ENCODE data around the gene PPP1R14C.

The PPP1R14C gene

GRCh38 chr6:150233843-150234269, 91.0 kb downstream of the PPP1R14C start:
- ATAC-seq, result no peak
- TF ChIP-seq CSRNP3 (CRISPR knock-in tag; IDR thresholded peaks at IDR 0.05) (no peak), CSDC2 (CRISPR knock-in tag; IDR thresholded peaks at IDR 0.05) (no peak), POU6F1 (CRISPR knock-in tag; IDR thresholded peaks at IDR 0.05; ENCODE audit: borderline replicate concordance, low read depth) (no peak), TCF4 (CRISPR knock-in tag; IDR thresholded peaks at IDR 0.05; ENCODE audit: borderline replicate concordance) (no peak), GLIS3 (CRISPR knock-in tag; IDR thresholded peaks at IDR 0.05) (no peak), ZC3H10 (CRISPR knock-in tag; IDR thresholded peaks at IDR 0.05) (no peak), TSHZ2 (CRISPR knock-in tag; IDR thresholded peaks at IDR 0.05) (no peak), ZNF565 (CRISPR knock-in tag; conservative IDR thresholded peaks at IDR 0.05; ENCODE audit: low read depth) (no peak), RARB (CRISPR knock-in tag; IDR thresholded peaks at IDR 0.05) (no peak), CREB5 (CRISPR knock-in tag; IDR thresholded peaks at IDR 0.05; ENCODE audit: low read depth) (no peak), ESRRG (CRISPR knock-in tag; IDR thresholded peaks at IDR 0.05) (no peak)

GRCh38 chr6:150235218-150235617, 92.4 kb downstream of the PPP1R14C start:
- TF ChIP-seq RARB (CRISPR knock-in tag; IDR thresholded peaks at IDR 0.05) (no peak), CSDC2 (CRISPR knock-in tag; IDR thresholded peaks at IDR 0.05) (no peak), SNAI2 (CRISPR knock-in tag; IDR thresholded peaks at IDR 0.05) (no peak), PPARA (CRISPR knock-in tag; IDR thresholded peaks at IDR 0.05; ENCODE audit: borderline replicate concordance) (no peak), POU6F1 (CRISPR knock-in tag; IDR thresholded peaks at IDR 0.05; ENCODE audit: borderline replicate concordance, low read depth) (no peak), ARNTL (CRISPR knock-in tag; IDR thresholded peaks at IDR 0.05; ENCODE audit: borderline replicate concordance, low read depth) (no peak), OSR1 (CRISPR knock-in tag; IDR thresholded peaks at IDR 0.05) (no peak), CSRNP3 (CRISPR knock-in tag; IDR thresholded peaks at IDR 0.05) (no peak), ZC3H10 (CRISPR knock-in tag; IDR thresholded peaks at IDR 0.05) (no peak), ZNF70 (CRISPR knock-in tag; IDR thresholded peaks at IDR 0.05) (no peak), BACH2 (CRISPR knock-in tag; IDR thresholded peaks at IDR 0.05; ENCODE audit: borderline replicate concordance) (no peak), ISL1 (CRISPR knock-in tag; IDR thresholded peaks at IDR 0.05) (no peak)
- no peak for ATAC-seq

GRCh38 chr6:150236114-150236513, 93.3 kb downstream of the PPP1R14C start:
- ATAC-seq, result no peak
- TF ChIP-seq ZFP3 (CRISPR knock-in tag; IDR thresholded peaks at IDR 0.05) (no peak), CSRNP3 (CRISPR knock-in tag; IDR thresholded peaks at IDR 0.05) (no peak), CSDC2 (CRISPR knock-in tag; IDR thresholded peaks at IDR 0.05) (no peak), ZNF565 (CRISPR knock-in tag; conservative IDR thresholded peaks at IDR 0.05; ENCODE audit: low read depth) (no peak), ZNF70 (CRISPR knock-in tag; IDR thresholded peaks at IDR 0.05) (no peak), PPARA (CRISPR knock-in tag; IDR thresholded peaks at IDR 0.05; ENCODE audit: borderline replicate concordance) (no peak), TCF4 (CRISPR knock-in tag; IDR thresholded peaks at IDR 0.05; ENCODE audit: borderline replicate concordance) (no peak), CREB5 (CRISPR knock-in tag; IDR thresholded peaks at IDR 0.05; ENCODE audit: low read depth) (no peak), ESRRG (CRISPR knock-in tag; IDR thresholded peaks at IDR 0.05) (no peak), ARNTL (CRISPR knock-in tag; IDR thresholded peaks at IDR 0.05; ENCODE audit: borderline replicate concordance, low read depth) (no peak), TSHZ2 (CRISPR knock-in tag; IDR thresholded peaks at IDR 0.05) (no peak), RARB (CRISPR knock-in tag; IDR thresholded peaks at IDR 0.05) (no peak)
